B cell (primary cell): ENCODE data around the gene PLA2G12B.

Source experiments
- EZH2 ChIP-seq: IDR thresholded peaks from 2 replicates; pipeline ENCODE4 v1.6.1; 2012; ENCODE audit warnings: borderline replicate concordance, low read depth, mild to moderate bottlenecking, moderate library complexity, low read length; ENCODE audit not compliant: insufficient read depth, poor library complexity, severe bottlenecking
- TF ChIP-seq, protein P1 (sequence below): fragments of 200-600 bp; IDR thresholded peaks from one replicate; pipeline ENCODE4 v1.8.0; 2022; ENCODE audit warnings: antibody characterized with exemption, mild to moderate bottlenecking

DNA sequence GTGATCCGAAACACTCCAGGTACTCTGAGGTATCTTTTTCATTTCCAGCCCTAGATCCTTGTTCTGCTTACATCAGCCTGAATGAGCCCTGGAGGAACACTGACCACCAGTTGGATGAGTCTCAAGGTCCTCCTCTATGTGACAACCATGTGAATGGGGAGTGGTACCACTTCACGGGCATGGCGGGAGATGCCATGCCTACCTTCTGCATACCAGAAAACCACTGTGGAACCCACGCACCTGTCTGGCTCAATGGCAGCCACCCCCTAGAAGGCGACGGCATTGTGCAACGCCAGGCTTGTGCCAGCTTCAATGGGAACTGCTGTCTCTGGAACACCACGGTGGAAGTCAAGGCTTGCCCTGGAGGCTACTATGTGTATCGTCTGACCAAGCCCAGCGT, 56.0 kb downstream of the PLA2G12B start:
- TF ChIP-seq, protein P1, sequence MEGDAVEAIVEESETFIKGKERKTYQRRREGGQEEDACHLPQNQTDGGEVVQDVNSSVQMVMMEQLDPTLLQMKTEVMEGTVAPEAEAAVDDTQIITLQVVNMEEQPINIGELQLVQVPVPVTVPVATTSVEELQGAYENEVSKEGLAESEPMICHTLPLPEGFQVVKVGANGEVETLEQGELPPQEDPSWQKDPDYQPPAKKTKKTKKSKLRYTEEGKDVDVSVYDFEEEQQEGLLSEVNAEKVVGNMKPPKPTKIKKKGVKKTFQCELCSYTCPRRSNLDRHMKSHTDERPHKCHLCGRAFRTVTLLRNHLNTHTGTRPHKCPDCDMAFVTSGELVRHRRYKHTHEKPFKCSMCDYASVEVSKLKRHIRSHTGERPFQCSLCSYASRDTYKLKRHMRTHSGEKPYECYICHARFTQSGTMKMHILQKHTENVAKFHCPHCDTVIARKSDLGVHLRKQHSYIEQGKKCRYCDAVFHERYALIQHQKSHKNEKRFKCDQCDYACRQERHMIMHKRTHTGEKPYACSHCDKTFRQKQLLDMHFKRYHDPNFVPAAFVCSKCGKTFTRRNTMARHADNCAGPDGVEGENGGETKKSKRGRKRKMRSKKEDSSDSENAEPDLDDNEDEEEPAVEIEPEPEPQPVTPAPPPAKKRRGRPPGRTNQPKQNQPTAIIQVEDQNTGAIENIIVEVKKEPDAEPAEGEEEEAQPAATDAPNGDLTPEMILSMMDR: no peak
- TF ChIP-seq EZH2: no peak
